ENCODE measurements around the gene MBD1.
"Not testable (repeated sequence)": the region's sequence is repeated elsewhere in the genome, so short reads cannot be mapped to it uniquely, and the experiment has no call there.

DNA sequence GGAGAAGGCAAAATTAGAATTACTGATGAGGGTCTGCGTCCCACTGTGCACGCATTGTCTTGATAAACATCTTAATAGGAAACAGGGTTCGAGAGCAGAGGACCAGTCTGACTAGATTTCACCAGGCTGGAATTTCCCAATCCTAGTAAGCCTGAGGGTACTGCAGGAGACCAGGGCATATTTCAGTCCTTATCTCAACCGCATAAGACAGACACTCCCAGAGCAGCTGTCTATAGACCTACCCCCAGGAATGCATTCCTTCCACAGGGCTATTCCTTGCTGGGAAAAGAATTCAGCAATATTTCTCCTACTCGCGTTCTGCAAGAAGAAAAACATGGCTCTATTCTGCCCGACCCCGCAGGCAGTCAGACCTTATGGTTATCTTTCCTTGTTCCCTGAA, 39.6 kb downstream of the MBD1 start:
- TF ChIP-seq CTCF, POLR2A, POLR2AphosphoS5, EP300 (IDR thresholded peaks at IDR 0.05): not testable (repeated sequence)

All from stomach (tissue), 4 donors.